Pancreas (tissue), 10 donors: ENCODE data around the gene OTP. TPM values are rescaled to one million over a fixed set of nuclear protein-coding genes. Genes with fewer than 3 reads are reported as not detected.

Source experiments
- ATAC-seq, 4 donors: fragments of 200-7000 bp; cut with Tn5 transposase; one replicate each; pipeline versions ENCODE4 v1.8.0 to v1.9.1; 2020; ENCODE audit warnings: mild to moderate bottlenecking in 4 of 4, moderate library complexity in 4 of 4
- DNase-seq, 6 donors: peaks; one replicate each; pipeline ENCODE4 v3.0.0-alpha.2; 2020
- FAIRE-seq: peaks from 2 replicates; lab custom pipeline; 2012; peaks lifted over from hg19 to GRCh38; lab: Jason Lieb, UNC
- H3K27ac ChIP-seq, 4 donors: fragments of 200-600 bp; sonication (generic); 1 replicate in 3 of 4; 2 replicates in 1 of 4; pipeline versions ENCODE4 v1.5.0 to v1.8.0; 2020
- H3K27me3 ChIP-seq, 4 donors: fragments of 200-600 bp; one replicate each; pipeline ENCODE4 v1.8.0; 2021
- H3K36me3 ChIP-seq, 3 donors: fragments of 200-600 bp; sonication (generic) in 1 of 3; one replicate each; pipeline versions ENCODE4 v1.5.0 to v1.8.0; 2020 to 2021
- H3K4me1 ChIP-seq, 3 donors: fragments of 200-600 bp; one replicate each; pipeline ENCODE4 v1.8.0; 2021
- H3K4me3 ChIP-seq, 4 donors: fragments of 200-600 bp; sonication (generic) in 2 of 4; one replicate each; pipeline versions ENCODE4 v1.5.0 to v1.8.0; 2020 to 2021
- H3K9me3 ChIP-seq, 4 donors: fragments of 200-600 bp; one replicate each; pipeline ENCODE4 v1.8.0; 2021
- CTCF ChIP-seq, 4 donors: fragments of 200-600 bp; sonication (generic) in 3 of 4; IDR thresholded peaks; one replicate each; pipeline versions ENCODE4 v1.5.0 to v1.8.0; 2021; ENCODE audit warnings: antibody characterized with exemption in 4 of 4
- WGBS, 2 donors: extraction: QIAGEN DNeasy Blood & Tissue Kit; methylation state at CpG; one replicate each; pipeline ENCODE4 v1.1.7; 2013; 5-methylcytosine and 5-hydroxymethylcytosine counted together
- intact Hi-C, 3 donors: fragments of 100-400 bp; cut with DNase I; formaldehyde crosslinking; loops; one replicate each; pipeline versions ENCODE4 v1.11.1 to v1.14.2; 2022
- polyA plus RNA-seq, 2 donors: library from polyadenylated mRNA; stranded (reverse); fragments of 200-250 nt; gene quantifications; one replicate each; pipeline ENCODE4 v1.2.3, GENCODE V29; 2013
- total RNA-seq, 6 donors: library from RNA; stranded (reverse); fragmentation: NEBNext Ultra II Directional in 4 of 6; extraction: Animal tissue kit (Norgen Biotek cat#: 25700) in 4 of 6; gene quantifications; one replicate each; pipeline versions ENCODE4 v1.2.1 to v1.2.4, GENCODE V29; 2021 to 2023
- donor health status: healthy with polysubstance abuse.
- donor health status: DM: no; HTN: no; CAD: no; lungs with moderate emphysema.
- donor health status: DM: no; HTN: no; CAD: no.
- donor health status: control.
- donor health status: control.
- donor health status: Bipolar disorder and iron deficiency.
- donor health status: DM: yes; HTN: yes; CAD: no.
- donor health status: DM: no; HTN: no; CAD: no.
- donor health status: DM: no; HTN: no; CAD: no.
- donor health status: DM: yes; HTN: yes; CAD: no.

The OTP gene
- total and polyA plus RNA-seq, 8 donors, result not detected

- no peak for TF ChIP-seq CTCF (IDR thresholded peaks at IDR 0.05)
- WGBS, 2 donors, result 13 to 14% methylated on average over 28 of the region's 28 CpGs
- FAIRE-seq (no peak), DNase-seq (no peak), ATAC-seq (no peak)
- H3K4me1 ChIP-seq, result peaks cover 4 to 9% (median 5%) of the 10 kb centered on the region in 3 donors
- H3K4me3 ChIP-seq, result no peak overlapping the region
- no peaks in the 10 kb centered on the region for H3K36me3 ChIP-seq
- no peaks in the 10 kb centered on the region for H3K9me3 ChIP-seq
- H3K27me3 ChIP-seq, result peaks cover 20 to 60% (median 35%) of the 10 kb centered on the region in 4 donors
- no peak overlapping the region for H3K27ac ChIP-seq
- intact Hi-C loops, result no loop called here
These were observed 5.3 kb upstream of the OTP start for GRCh38 chr5:77643654-77644370.

GRCh38 chr5:77642738-77643653, 4.5 kb upstream of the OTP start:
- 12 to 13% methylated on average over 21 of the region's 21 CpGs for WGBS, 2 donors
- ATAC-seq (no peak), DNase-seq (peak in 1 of 6 donors; percentile 54), FAIRE-seq (no peak)
- intact Hi-C loops, result no loop called here
- Histone ChIP-seq H3K27ac (no peak overlapping the region), H3K27me3 (peaks cover 20 to 67% (median 41%) of the 10 kb centered on the region in 4 donors), H3K9me3 (no peaks in the 10 kb centered on the region), H3K36me3 (no peaks in the 10 kb centered on the region), H3K4me1 (peaks cover 4 to 9% (median 5%) of the 10 kb centered on the region in 3 donors), H3K4me3 (no peak overlapping the region)
- no peak for TF ChIP-seq CTCF (IDR thresholded peaks at IDR 0.05)

- Histone ChIP-seq H3K4me3 (no peak overlapping the region), H3K27me3 (peaks cover 20 to 74% (median 45%) of the 10 kb centered on the region in 4 donors), H3K4me1 (peaks cover 4 to 9% (median 5%) of the 10 kb centered on the region in 3 donors), H3K27ac (no peak overlapping the region), H3K9me3 (no peaks in the 10 kb centered on the region), H3K36me3 (no peaks in the 10 kb centered on the region)
- TF ChIP-seq CTCF (IDR thresholded peaks at IDR 0.05), result no peak
- intact Hi-C loops, result no loop called here
- DNase-seq (no peak), FAIRE-seq (no peak), ATAC-seq (no peak)
- 18 to 20% methylated on average over 19 of the region's 19 CpGs for WGBS, 2 donors
These were observed 3.6 kb upstream of the OTP start for GRCh38 chr5:77641963-77642737.

GRCh38 chr5:77641397-77641943, 3.0 kb upstream of the OTP start:
- H3K27ac ChIP-seq, result no peak overlapping the region
- peaks cover 4 to 9% (median 5%) of the 10 kb centered on the region in 3 donors for H3K4me1 ChIP-seq
- H3K36me3 ChIP-seq, result no peaks in the 10 kb centered on the region
- intact Hi-C loops, result no loop called here
- H3K27me3 ChIP-seq, result peaks cover 20 to 81% (median 48%) of the 10 kb centered on the region in 4 donors
- WGBS, 2 donors, result 15 to 17% methylated on average over 23 of the region's 23 CpGs
- TF ChIP-seq CTCF (IDR thresholded peaks at IDR 0.05), result no peak
- ATAC-seq (no peak), FAIRE-seq (no peak), DNase-seq (no peak)
- no peaks in the 10 kb centered on the region for H3K9me3 ChIP-seq
- no peak overlapping the region for H3K4me3 ChIP-seq
